NCI-H526 treated with DMSO at 0.1 percent for 48 hours (cell line): ENCODE data around the gene TMEM238.

Experiments
- DNase-seq: peaks from one replicate; lab custom pipeline; 2025; lab: John Stamatoyannopoulos, UW

The TMEM238 gene

GRCh38 chr19:55377356-55378131, 6.5 kb downstream of the TMEM238 start:
- no peak for DNase-seq

- no peak for DNase-seq
These were observed 7.7 kb downstream of the TMEM238 start, which contains the start of gene TMEM190 for GRCh38 chr19:55376241-55376933. Gene TMEM190 (plus strand): TSS chr19:55376826. CDS start chr19:55376854, 28 bp downstream.

- no peak for DNase-seq
These were observed 9.9 kb downstream of the TMEM238 start for GRCh38 chr19:55373993-55374757.

- no peak for DNase-seq
These were observed 10.6 kb downstream of the TMEM238 start for GRCh38 chr19:55373306-55373992.

GRCh38 chr19:55372316-55373081, 11.6 kb downstream of the TMEM238 start:
- no peak for DNase-seq

- DNase-seq: no peak
These were observed 13.6 kb downstream of the TMEM238 start, which contains the start of gene IL11 for GRCh38 chr19:55370305-55370988. Gene IL11 (minus strand): TSS chr19:55370463. CDS start chr19:55370310, 153 bp downstream.

- peak; percentile 47 for DNase-seq
These were observed 14.3 kb downstream of the TMEM238 start for GRCh38 chr19:55369653-55370304.

- no peak for DNase-seq
These were observed 15.2 kb downstream of the TMEM238 start for GRCh38 chr19:55368701-55369563.

GRCh38 chr19:55368106-55368505, 16.0 kb downstream of the TMEM238 start:
- no peak for DNase-seq

GRCh38 chr19:55366790-55367189, 17.3 kb downstream of the TMEM238 start:
- no peak for DNase-seq

- DNase-seq: no peak
These were observed 18.1 kb downstream of the TMEM238 start for GRCh38 chr19:55365964-55366363.

- no peak for DNase-seq
These were observed 18.8 kb downstream of the TMEM238 start for GRCh38 chr19:55365245-55365644.

- no peak for DNase-seq
These were observed 20.9 kb downstream of the TMEM238 start, which contains the start of gene GARIN5B for GRCh38 chr19:55362990-55363716. Gene GARIN5B (minus strand): TSS chr19:55363260. CDS start chr19:55363066, 194 bp downstream.

- no peak for DNase-seq
These were observed 21.7 kb downstream of the TMEM238 start for GRCh38 chr19:55362174-55362989.

GRCh38 chr19:55360902-55361301, 23.2 kb downstream of the TMEM238 start:
- no peak for DNase-seq

- no peak for DNase-seq
These were observed 24.9 kb downstream of the TMEM238 start for GRCh38 chr19:55358943-55359908.
